ENCODE measurements around the gene SCAANT1. TPM values are rescaled to one million over a fixed set of nuclear protein-coding genes. Genes with fewer than 3 reads are reported as not detected.

The SCAANT1 gene
- total RNA-seq, 1 experiment from 2014 or later = not detected

- DNase-seq = no peak
- H3K4me3 Mint-ChIP-seq = no peak overlapping the region
- no peaks in the 10 kb centered on the region for H3K27me3 Mint-ChIP-seq (ENCODE audit: low read depth)
- Histone ChIP-seq H2AFZ (ENCODE audit: low read length) (no peak overlapping the region), H3K4me2 (ENCODE audit: insufficient read depth, insufficient read length, low read length) (no peak overlapping the region), H2BK15ac (ENCODE audit: low read depth, low read length) (no peak overlapping the region), H3K23me2 (ENCODE audit: insufficient read length, low read depth, low read length, poor library complexity, severe bottlenecking) (no peaks in the 10 kb centered on the region), H2BK20ac (ENCODE audit: low read depth, low read length, poor library complexity, severe bottlenecking) (no peak overlapping the region), H4K20me1 (ENCODE audit: control insufficient read depth, insufficient read depth, insufficient read length) (no peaks in the 10 kb centered on the region), H4K91ac (ENCODE audit: insufficient read length, low read depth, low read length) (no peak overlapping the region), H3K4ac (ENCODE audit: low read depth, low read length) (no peak overlapping the region), H3K9ac (ENCODE audit: extremely low read depth, insufficient read length, low read length) (no peak overlapping the region), H2BK12ac (ENCODE audit: insufficient read length, low read depth, low read length) (no peak overlapping the region), H3K27me3 (ENCODE audit: insufficient read depth, low read length) (no peaks in the 10 kb centered on the region), H3T11ph (ENCODE audit: low read length) (no peak overlapping the region), H2BK120ac (ENCODE audit: low read depth, low read length, poor library complexity, severe bottlenecking) (peak overlapping the region; percentile 52), H3K14ac (ENCODE audit: insufficient read depth, low read length) (no peak overlapping the region), H2AK5ac (ENCODE audit: insufficient read length, low read length) (no peak overlapping the region), H3K79me1 (ENCODE audit: insufficient read depth, low read depth, low read length, poor library complexity, severe bottlenecking) (no peaks in the 10 kb centered on the region), H3K4me1 (ENCODE audit: insufficient read depth, low read length) (peaks cover 8% of the 10 kb centered on the region; the same call in 1 of the 2 replicates), H4K5ac (ENCODE audit: insufficient read length, low read depth, low read length) (no peak overlapping the region), H3K9me3 (ENCODE audit: control insufficient read depth, low read depth, low read length) (no peaks in the 10 kb centered on the region), H2BK5ac (ENCODE audit: insufficient read length, low read length) (no peak overlapping the region), H3K23ac (ENCODE audit: insufficient read length, low read depth, low read length) (no peak overlapping the region), H4K8ac (replicated peaks; ENCODE audit: insufficient read length, low read depth, low read length) (no peak overlapping the region), H3K18ac (ENCODE audit: insufficient read length, low read depth, low read length) (no peak overlapping the region), H3K79me2 (ENCODE audit: insufficient read depth, low read length) (no peaks in the 10 kb centered on the region), H3K27ac (ENCODE audit: insufficient read length, low read depth, low read length) (no peak overlapping the region), H3K56ac (ENCODE audit: insufficient read length, low read depth, low read length) (no peak overlapping the region)
- H3K9me3 Mint-ChIP-seq = no peaks in the 10 kb centered on the region
- H3K4me1 Mint-ChIP-seq = peaks cover 32 to 51% of the 10 kb centered on the region in 2 experiments
- peak overlapping the region; percentile 4 to 94 (median 62); a peak in 6 of 7 replicates for H3K27ac Mint-ChIP-seq
- no peak for TF ChIP-seq CTCF (conservative IDR thresholded peaks at IDR 0.05)
- WGBS (ENCODE audit: extremely low coverage, insufficient read length, low lambda C conversion rate) = no CpG with 5 or more reads among the region's 6 CpGs
- no peaks in the 10 kb centered on the region for H3K36me3 Mint-ChIP-seq (ENCODE audit: insufficient read depth in 1 of 3, low read depth in 3 of 3)
These were observed 48.0 kb upstream of the SCAANT1 start for GRCh38 chr3:63960048-63960711.

All from H9 (cell line).